Stimulated activated CD4-positive, alpha-beta T cell treated with anti-CD3 and anti-CD28 coated beads, Interleukin-1b, Interleukin-23, amount 100 ng/mL, for 4 hours (primary cell): ENCODE data around the gene DRGX.
A peak's percentile ranks its signal among the peaks of the same experiment; 100 is the strongest.

Source experiments
- DNase-seq, 2 donors: peaks; one replicate each; pipeline ENCODE4 v3.0.0-alpha.2; 2020; ENCODE audit warnings: low read depth in 2 of 2

Gene DRGX

GRCh38 chr10:49408519-49409306 lies 12.8 kb upstream of the DRGX start:
- no peak for DNase-seq

GRCh38 chr10:49407552-49408137 lies 11.8 kb upstream of the DRGX start:
- peak; percentile 57 to 62 for DNase-seq

- DNase-seq = no peak
These were observed 11.3 kb upstream of the DRGX start for GRCh38 chr10:49407151-49407550.

GRCh38 chr10:49404321-49404878 lies 8.5 kb upstream of the DRGX start:
- DNase-seq = no peak

GRCh38 chr10:49403363-49403762 lies 7.5 kb upstream of the DRGX start:
- no peak for DNase-seq

GRCh38 chr10:49400365-49400764 lies 4.5 kb upstream of the DRGX start:
- DNase-seq = no peak

GRCh38 chr10:49398986-49399385 lies 3.1 kb upstream of the DRGX start:
- no peak for DNase-seq

GRCh38 chr10:49398000-49398861 lies 2.3 kb upstream of the DRGX start:
- DNase-seq = peak; percentile 18 to 41

GRCh38 chr10:49397036-49397999 lies 1.4 kb upstream of the DRGX start:
- no peak for DNase-seq

GRCh38 chr10:49396666-49396999 lies 744 bp upstream of the DRGX start:
- DNase-seq = no peak

GRCh38 chr10:49394933-49395740 lies 752 bp downstream of the DRGX start:
- no peak for DNase-seq

GRCh38 chr10:49393757-49394156 lies 2.1 kb downstream of the DRGX start:
- no peak for DNase-seq

GRCh38 chr10:49393301-49393700 lies 2.6 kb downstream of the DRGX start:
- DNase-seq = no peak

GRCh38 chr10:49389361-49389933 lies 6.4 kb downstream of the DRGX start:
- DNase-seq = no peak

GRCh38 chr10:49388161-49388560 lies 7.7 kb downstream of the DRGX start:
- DNase-seq = no peak

- no peak for DNase-seq
These were observed 8.8 kb downstream of the DRGX start for GRCh38 chr10:49387071-49387470.

- no peak for DNase-seq
These were observed 9.7 kb downstream of the DRGX start for GRCh38 chr10:49385939-49386922.

GRCh38 chr10:49384268-49384953 lies 11.5 kb downstream of the DRGX start:
- DNase-seq = no peak
